Measurements from ENCODE around the gene PTPN7.

Gene PTPN7

DNA sequence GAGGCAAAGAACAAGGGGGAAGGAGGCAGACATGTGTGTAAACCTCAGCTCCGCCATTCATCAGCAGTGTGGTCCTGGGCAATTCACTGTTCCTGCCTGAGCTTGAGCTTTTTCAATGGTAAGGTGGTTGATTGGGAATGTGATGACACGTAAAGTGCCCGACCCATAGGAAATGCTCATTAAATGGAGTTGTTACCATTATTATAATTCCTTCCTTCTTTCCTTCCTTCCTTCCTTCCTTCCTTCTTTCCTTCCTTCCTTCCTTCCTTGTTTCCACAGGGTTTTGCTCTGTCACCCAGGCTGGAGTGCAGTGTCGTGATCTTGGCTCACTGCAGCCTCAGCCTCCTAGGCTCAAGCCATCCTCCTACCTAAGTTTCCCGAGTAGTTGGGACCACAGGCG is 33.3 kb downstream of the PTPN7 start:
- DNase-seq (ENCODE audit: low read depth) = no peak
- no peak overlapping the region for H3K4me3 ChIP-seq (ENCODE audit: low read length)
- TF ChIP-seq, protein P1, sequence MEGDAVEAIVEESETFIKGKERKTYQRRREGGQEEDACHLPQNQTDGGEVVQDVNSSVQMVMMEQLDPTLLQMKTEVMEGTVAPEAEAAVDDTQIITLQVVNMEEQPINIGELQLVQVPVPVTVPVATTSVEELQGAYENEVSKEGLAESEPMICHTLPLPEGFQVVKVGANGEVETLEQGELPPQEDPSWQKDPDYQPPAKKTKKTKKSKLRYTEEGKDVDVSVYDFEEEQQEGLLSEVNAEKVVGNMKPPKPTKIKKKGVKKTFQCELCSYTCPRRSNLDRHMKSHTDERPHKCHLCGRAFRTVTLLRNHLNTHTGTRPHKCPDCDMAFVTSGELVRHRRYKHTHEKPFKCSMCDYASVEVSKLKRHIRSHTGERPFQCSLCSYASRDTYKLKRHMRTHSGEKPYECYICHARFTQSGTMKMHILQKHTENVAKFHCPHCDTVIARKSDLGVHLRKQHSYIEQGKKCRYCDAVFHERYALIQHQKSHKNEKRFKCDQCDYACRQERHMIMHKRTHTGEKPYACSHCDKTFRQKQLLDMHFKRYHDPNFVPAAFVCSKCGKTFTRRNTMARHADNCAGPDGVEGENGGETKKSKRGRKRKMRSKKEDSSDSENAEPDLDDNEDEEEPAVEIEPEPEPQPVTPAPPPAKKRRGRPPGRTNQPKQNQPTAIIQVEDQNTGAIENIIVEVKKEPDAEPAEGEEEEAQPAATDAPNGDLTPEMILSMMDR (conservative IDR thresholded peaks at IDR 0.05; ENCODE audit: low read length) = no peak

DNA sequence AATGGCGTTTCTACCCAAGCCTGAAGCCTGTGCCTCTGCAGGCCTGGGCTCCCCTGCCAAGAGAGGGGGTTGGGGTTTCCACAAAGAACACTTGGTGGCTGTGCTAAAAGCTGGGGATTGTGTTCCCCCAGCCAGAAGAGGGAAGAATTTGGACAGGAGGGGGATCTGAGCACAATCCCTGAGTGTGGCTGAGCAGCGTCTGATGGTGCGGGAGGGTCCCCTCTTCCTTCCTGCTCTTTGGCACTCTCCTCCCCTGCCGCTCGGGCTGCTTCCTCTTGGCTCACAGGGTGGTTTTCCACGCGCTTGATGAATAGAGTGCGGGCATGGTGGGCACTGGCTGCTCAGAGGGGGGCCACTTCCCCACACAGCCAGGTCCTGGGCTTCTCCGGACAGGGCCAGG is 34.0 kb downstream of the PTPN7 start:
- TF ChIP-seq, protein P1 (conservative IDR thresholded peaks at IDR 0.05; ENCODE audit: low read length) = no peak
- no peak overlapping the region for H3K4me3 ChIP-seq (ENCODE audit: low read length)
- no peak for DNase-seq (ENCODE audit: low read depth)

DNA sequence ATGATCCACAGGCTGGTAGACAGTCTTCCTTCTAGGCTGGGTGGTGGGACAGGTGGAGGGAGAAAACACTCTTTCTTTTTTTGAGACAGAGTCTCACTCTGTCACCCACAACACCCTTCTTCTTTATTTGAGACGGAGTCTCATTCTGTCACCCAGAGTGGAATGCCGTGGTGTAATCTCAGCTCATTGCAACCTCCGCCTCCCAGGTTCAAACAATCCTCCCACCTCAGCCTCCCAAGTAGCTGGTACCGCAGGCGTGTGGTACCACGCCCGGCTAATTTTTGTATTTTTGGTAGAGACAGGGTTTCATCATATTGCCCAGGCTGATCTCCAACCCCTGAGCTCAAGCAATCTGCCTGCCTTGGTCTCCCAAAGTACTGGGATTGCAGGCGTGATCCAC is 34.8 kb downstream of the PTPN7 start:
- DNase-seq (ENCODE audit: low read depth) = no peak
- no peak overlapping the region for H3K4me3 ChIP-seq (ENCODE audit: low read length)
- TF ChIP-seq, protein P1 (conservative IDR thresholded peaks at IDR 0.05; ENCODE audit: low read length) = no peak

DNA sequence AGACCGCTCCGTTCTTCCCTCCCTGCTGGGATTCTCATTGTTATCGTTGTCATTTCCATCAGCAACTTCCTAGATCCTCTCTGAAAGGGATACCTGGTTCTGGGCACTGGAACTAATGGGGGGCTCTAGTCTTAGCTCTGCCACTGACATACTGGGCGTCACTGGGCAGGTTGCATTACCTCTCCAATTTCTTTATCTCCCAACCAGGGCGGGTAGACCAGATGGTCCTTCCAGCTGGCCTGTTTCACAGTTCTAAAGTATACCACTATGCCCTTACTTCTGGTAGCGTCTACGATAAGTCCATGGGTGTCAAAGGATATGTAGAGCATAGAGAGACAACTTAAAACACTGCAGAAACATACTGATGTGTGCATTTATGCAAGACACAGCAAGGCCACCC is 36.3 kb downstream of the PTPN7 start:
- H3K4me3 ChIP-seq (ENCODE audit: low read length) = no peak overlapping the region
- DNase-seq (ENCODE audit: low read depth) = no peak
- TF ChIP-seq, protein P1 (conservative IDR thresholded peaks at IDR 0.05; ENCODE audit: low read length) = no peak

DNA sequence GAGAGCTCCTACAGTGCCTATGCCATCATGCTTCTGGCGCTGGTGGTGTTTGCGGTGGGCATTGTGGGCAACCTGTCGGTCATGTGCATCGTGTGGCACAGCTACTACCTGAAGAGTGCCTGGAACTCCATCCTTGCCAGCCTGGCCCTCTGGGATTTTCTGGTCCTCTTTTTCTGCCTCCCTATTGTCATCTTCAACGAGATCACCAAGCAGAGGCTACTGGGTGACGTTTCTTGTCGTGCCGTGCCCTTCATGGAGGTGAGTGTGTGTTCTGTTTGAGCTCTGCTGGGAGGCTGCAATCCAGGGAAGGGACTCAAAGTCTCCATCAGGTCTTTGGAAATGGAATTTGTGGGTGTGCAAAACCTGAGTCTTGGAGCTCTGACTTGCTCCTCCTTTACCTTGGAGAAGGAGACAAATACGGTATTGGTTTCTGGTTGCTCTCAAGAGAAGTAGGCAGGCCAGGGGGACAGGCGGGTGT is 37.0 kb downstream of the PTPN7 start:
- no peak overlapping the region for H3K4me3 ChIP-seq (ENCODE audit: low read length)
- no peak for DNase-seq (ENCODE audit: low read depth)
- TF ChIP-seq, protein P1 (conservative IDR thresholded peaks at IDR 0.05; ENCODE audit: low read length) = no peak

DNA sequence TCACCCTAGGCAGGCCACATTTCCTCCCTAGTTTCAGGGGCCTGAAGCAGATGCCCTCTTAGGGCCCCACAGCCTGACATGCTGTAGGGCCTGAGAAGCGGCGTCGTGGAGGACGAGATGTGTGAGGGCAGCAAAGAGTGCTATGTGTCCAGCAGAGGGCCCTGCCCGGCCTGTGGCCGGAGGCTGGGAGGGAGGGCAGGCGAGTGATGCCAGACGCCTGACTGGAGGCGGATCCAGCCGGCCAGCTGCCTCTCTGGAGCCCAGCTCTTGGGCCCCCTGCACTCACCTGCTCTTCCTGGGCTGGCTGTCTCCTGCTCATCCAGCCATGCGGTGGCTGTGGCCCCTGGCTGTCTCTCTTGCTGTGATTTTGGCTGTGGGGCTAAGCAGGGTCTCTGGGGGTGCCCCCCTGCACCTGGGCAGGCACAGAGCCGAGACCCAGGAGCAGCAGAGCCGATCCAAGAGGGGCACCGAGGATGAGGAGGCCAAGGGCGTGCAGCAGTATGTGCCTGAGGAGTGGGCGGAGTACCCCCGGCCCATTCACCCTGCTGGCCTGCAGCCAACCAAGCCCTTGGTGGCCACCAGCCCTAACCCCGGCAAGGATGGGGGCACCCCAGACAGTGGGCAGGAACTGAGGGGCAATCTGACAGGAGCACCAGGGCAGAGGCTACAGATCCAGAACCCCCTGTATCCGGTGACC is 37.6 kb downstream of the PTPN7 start, which contains the start of gene GPR37L1:
GPR37L1 (plus strand) TSS at position 279 of the 697 bp plus-strand sequence; CDS start at position 326, 47 bp downstream.
- DNase-seq (ENCODE audit: low read depth) = no peak
- TF ChIP-seq, protein P1 (conservative IDR thresholded peaks at IDR 0.05; ENCODE audit: low read length) = peak; percentile 42

DNA sequence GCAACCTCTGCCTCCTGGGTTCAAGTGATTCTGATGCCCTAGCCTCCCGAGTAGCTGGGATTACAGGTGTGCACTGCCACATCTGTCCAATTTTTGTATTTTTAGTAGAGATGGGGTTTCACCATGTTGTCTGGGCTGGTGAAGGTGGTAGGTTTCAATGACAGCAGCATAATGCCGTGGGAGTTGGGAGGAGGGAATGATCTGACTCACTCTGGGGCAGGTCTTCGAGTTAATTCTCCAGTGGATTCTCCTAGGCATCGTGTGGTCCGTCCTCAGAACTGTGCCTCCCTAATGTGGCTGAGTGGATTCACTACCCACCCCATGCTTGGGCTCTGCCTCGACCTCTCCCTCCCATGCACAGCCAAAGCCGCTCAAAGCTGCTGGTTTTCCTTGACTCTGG is 39.4 kb downstream of the PTPN7 start:
- DNase-seq (ENCODE audit: low read depth) = no peak
- TF ChIP-seq, protein P1 (conservative IDR thresholded peaks at IDR 0.05; ENCODE audit: low read length) = no peak
- H3K4me3 ChIP-seq (ENCODE audit: low read length) = no peak overlapping the region

More for the DNA sequence above, 37.6 kb downstream of the PTPN7 start, which contains the start of gene GPR37L1:
- no peak within 1 kb of the TSS for H3K4me3 ChIP-seq (ENCODE audit: low read length)
